ENCODE data around the gene NOTCH2. TPM values are rescaled to one million over a fixed set of nuclear protein-coding genes. Genes with fewer than 3 reads are reported as not detected.
"Not testable (repeated sequence)": the region's sequence is repeated elsewhere in the genome, so short reads cannot be mapped to it uniquely, and the experiment has no call there.

Gene NOTCH2
- total RNA-seq, 1 donor: 200 TPM

DNA sequence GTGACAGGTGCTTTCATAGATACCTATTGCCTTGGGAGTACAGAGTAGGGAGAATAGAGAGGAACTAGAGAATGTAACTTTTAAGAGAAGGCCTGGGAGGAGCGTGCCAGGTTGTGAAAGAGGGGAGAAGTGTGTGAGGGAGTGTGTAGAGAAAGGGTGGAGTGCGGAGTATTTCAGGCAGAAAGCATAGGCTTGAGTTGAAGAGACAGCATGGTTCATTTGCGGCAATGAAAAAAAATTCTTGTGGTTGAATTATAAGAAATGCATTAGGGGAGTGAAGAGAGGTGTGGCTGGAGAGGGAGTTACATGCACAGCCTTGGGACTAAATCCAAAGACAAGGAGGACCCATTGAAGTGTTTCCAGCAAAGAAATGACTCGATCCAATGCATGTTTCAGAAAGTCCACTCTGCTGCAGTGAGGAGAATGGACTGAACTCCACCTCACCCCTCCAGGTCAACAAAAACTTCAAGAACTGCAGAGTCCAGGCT is 91.4 kb downstream of the NOTCH2 start:
- no peak for TF ChIP-seq CTCF (IDR thresholded peaks at IDR 0.05; ENCODE audit: insufficient read depth, low read depth, low read length)
- DNase-seq (ENCODE audit: low read depth): no peak
- no peak overlapping the region for H3K4me3 ChIP-seq (ENCODE audit: low read depth, low read length)

- not testable (repeated sequence) for DNase-seq (ENCODE audit: low read depth); H3K4me3 ChIP-seq (ENCODE audit: low read depth, low read length)
Observed at GRCh38 chr1:119977113-119977736, 92.2 kb downstream of the NOTCH2 start.

DNA sequence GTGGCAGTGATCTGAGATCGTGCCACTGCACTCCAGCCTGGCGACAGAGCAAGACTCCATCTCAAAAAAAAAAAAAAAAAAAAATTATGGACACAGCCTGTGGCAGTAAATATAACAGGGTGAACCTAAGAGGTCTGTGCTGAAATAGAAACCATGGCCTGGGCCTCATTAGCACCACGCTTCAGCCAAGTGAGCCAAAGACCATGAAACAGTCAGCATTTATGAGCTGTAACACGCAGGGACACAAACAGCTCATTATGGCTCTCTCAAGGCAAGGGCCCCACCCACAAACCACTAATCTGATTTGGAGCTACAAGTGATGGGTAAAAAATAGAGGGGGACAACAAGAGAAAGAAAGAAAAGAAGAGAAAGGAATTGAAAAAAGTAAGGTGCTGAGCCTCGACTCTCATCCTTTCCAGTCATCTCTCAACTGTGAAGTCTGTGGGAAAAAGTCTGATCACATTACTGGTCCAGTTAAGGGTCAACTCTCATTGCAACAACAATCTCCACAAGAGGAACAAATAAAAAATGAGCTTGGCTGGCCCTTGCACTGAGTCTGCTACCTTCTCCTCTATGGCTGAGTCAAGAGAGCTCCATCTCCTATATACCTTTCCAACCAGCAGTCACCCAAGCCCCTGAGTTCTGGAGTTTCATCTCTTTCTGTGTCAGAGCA is 93.7 kb downstream of the NOTCH2 start:
- DNase-seq (ENCODE audit: low read depth): peak; percentile 48
- not testable (repeated sequence) for H3K4me3 ChIP-seq (ENCODE audit: low read depth, low read length)

- TF ChIP-seq CTCF (IDR thresholded peaks at IDR 0.05; ENCODE audit: insufficient read depth, low read depth, low read length): no peak
- no peak overlapping the region for H3K4me3 ChIP-seq (ENCODE audit: low read depth, low read length)
- DNase-seq (ENCODE audit: low read depth): no peak
Observed at GRCh38 chr1:119975006-119975405, 94.5 kb downstream of the NOTCH2 start.

- DNase-seq (ENCODE audit: low read depth): no peak
- H3K4me3 ChIP-seq (ENCODE audit: low read depth, low read length): no peak overlapping the region
- no peak for TF ChIP-seq CTCF (IDR thresholded peaks at IDR 0.05; ENCODE audit: insufficient read depth, low read depth, low read length)
Observed at GRCh38 chr1:119974013-119974412, 95.4 kb downstream of the NOTCH2 start.

DNA sequence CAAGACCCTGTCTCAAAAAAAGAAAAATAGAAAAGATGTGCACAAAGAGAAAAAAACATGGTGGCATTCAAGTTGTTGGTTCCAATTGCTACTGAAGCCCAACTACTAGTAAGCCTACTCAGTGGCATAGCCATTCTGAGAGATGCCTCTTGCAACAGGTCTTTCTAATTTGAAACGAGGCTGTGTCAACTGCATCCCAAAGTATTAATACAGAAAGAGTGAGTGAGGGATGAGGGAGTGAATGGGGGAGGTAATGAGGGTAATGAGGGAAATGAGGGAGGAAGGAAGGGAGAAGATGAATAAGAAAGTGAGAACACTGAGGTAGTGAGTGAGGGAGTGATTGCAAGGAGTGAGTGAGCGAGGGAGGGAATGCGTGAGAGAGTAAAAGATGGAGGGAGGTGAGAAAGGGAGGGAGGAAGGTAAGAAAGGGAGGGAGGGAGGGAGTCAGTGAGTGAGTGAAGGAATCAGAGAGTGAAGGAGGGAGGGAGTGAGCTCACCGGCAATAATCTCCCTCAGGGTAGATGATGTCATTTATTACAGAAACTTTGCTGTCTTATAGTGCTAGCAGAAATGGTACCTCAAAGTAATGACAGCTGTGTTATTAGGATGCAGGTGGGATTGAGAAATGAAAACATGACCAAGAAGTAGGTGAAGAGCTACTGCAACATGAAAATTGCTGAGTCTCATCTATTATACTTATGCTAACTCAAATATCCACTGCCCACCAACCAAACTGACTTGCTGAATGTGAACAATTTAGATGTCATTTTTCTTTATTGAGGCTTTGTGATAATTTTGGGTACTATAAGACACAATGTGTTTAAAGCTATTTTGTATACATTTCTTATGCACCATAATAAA is 97.5 kb downstream of the NOTCH2 start:
- no peak for DNase-seq (ENCODE audit: low read depth)
- no peak for TF ChIP-seq CTCF (IDR thresholded peaks at IDR 0.05; ENCODE audit: insufficient read depth, low read depth, low read length)
- H3K4me3 ChIP-seq (ENCODE audit: low read depth, low read length): no peak overlapping the region

- TF ChIP-seq CTCF (IDR thresholded peaks at IDR 0.05; ENCODE audit: insufficient read depth, low read depth, low read length): no peak
- H3K4me3 ChIP-seq (ENCODE audit: low read depth, low read length): no peak overlapping the region
- no peak for DNase-seq (ENCODE audit: low read depth)
Observed at GRCh38 chr1:119968601-119969000, 100.9 kb downstream of the NOTCH2 start.

Measured in fibroblast of villous mesenchyme (primary cell).